Fibroblast of lung (primary cell): ENCODE results near the gene CCDC74A.

ENCODE experiments used
- CTCF ChIP-seq, 2 donors: IDR thresholded peaks in 1 of 2; conservative IDR thresholded peaks in 1 of 2; 1 replicate in 1 of 2; 2 replicates in 1 of 2; pipeline ENCODE4 v1.5.1; 2011 to 2012; ENCODE audit warnings: low read length in 2 of 2, control low read depth in 1 of 2, inconsistent platforms in 1 of 2, low read depth in 1 of 2, mild to moderate bottlenecking in 1 of 2
- EZH2 ChIP-seq: IDR thresholded peaks from 2 replicates; pipeline ENCODE4 v1.5.1; 2012; ENCODE audit warnings: low read length, control low read depth, mild to moderate bottlenecking; ENCODE audit errors: missing control alignments

DNA sequence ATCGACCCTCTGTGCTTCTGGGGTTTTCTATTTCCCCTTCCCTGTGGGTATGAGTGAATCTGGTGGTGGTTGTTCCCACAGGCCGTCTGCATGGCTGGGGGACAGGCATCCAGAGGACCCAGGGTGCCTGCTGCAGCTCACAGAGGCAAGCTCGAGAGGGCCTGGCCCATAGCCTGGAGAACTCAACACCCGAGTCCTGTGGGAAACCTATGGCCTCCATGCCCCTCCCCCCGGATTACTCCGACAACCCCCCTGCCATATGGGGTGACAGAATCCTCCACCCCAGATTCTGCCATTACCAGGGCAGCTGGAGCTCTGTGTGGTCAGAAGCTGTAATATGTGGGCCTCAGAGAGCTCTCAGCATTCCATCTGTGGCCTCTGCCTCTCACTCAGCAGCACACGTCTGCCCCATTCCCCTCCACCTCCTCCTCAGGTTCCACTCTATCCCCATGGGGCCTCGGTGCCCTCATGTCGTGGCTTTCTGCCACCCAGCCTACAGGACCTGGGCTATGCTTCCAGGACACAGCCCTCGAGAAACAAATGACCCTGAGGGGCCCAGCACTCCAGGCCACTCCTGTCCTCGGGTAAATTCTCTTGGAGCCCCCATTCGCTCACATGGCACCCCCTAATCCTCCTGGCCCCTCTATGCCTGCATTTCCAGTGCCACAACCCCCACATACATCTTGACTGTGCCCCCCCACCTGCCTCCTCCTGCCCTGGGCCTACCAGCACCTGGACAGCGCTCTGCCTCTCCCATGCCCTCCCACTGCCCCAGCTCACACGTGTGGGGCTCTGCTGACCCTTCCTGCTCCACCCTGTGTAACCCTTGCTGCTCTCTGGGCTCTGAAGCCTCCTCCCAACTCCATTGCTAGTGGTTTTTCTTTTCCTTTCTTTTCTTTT lies 39.1 kb upstream of the CCDC74A start:
- TF ChIP-seq EZH2 (no peak), CTCF (conservative IDR thresholded peaks at IDR 0.05 in 1 of 2, IDR thresholded peaks at IDR 0.05 in 1 of 2; ENCODE audit: low read depth in 1 of 2, low read length in 2 of 2) (no peak)
